ENCODE measurements around the gene POLR1B.

Gene POLR1B

DNA sequence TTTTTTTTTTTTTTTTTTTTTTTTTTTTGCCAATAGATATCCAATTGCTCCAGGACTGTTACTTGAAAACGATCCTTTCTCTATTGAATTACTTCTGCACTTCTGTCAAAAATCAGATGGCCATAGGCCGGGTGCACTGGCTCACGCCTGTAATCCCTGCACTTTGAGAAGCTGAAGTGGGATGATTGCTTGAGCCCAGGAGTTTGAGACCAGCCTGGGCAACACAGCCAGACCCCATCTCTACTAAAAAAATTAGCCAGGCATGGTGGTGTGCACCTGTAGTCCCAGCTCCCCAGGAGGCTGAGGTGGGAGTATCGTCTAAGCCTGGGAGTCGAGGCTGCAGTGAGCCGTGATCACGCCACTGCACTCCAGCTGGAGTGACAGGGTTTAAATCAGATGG, 37.8 kb downstream of the POLR1B start:
- peaks cover 5% of the 10 kb centered on the region for H3K4me1 ChIP-seq (ENCODE audit: control insufficient read depth, insufficient read depth, low read length, poor library complexity, severe bottlenecking)
- no peak for DNase-seq
- H3K27ac ChIP-seq (ENCODE audit: insufficient read depth, low read length, poor library complexity, severe bottlenecking) = no peak overlapping the region
- no peaks in the 10 kb centered on the region for H3K27me3 ChIP-seq (replicated peaks; ENCODE audit: control insufficient read depth, insufficient read depth, low read length, poor library complexity, severe bottlenecking)
- peaks cover 17% of the 10 kb centered on the region for H3K36me3 ChIP-seq (ENCODE audit: control insufficient read depth, insufficient read depth, low read length)
- no peaks in the 10 kb centered on the region for H3K9me3 ChIP-seq (ENCODE audit: control insufficient read depth, low read length)
- no peak overlapping the region for H3K4me3 ChIP-seq (ENCODE audit: insufficient read depth, low read depth, low read length, poor library complexity, severe bottlenecking)

DNA sequence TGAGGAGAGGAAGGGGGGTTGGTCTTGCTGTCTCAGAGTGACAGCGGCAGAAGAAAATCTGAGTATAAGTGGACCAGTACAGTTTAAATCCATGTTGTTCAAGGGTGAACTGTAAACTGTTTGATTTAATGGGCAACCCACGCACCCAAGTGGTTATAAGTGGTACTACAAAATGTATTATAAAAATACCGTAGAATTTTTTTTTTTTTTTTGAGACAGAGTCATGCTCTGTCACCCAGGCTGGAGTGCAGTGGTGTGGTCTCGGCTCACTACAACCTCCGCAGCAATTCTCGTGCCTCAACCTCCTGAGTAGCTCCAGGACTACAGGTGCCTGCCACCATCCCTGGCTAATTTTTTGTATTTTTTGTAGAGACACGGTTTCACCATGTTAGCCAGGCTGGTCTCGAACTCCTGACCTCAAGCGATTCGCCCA, 40.1 kb downstream of the POLR1B start:
- no peak overlapping the region for H3K4me3 ChIP-seq (ENCODE audit: insufficient read depth, low read depth, low read length, poor library complexity, severe bottlenecking)
- H3K27me3 ChIP-seq (replicated peaks; ENCODE audit: control insufficient read depth, insufficient read depth, low read length, poor library complexity, severe bottlenecking) = no peaks in the 10 kb centered on the region
- H3K4me1 ChIP-seq (ENCODE audit: control insufficient read depth, insufficient read depth, low read length, poor library complexity, severe bottlenecking) = peaks cover 14% of the 10 kb centered on the region
- H3K9me3 ChIP-seq (ENCODE audit: control insufficient read depth, low read length) = no peaks in the 10 kb centered on the region
- peak in 1 of 3 donors; percentile 22 for DNase-seq
- H3K27ac ChIP-seq (ENCODE audit: insufficient read depth, low read length, poor library complexity, severe bottlenecking) = no peak overlapping the region
- peaks cover 4% of the 10 kb centered on the region for H3K36me3 ChIP-seq (ENCODE audit: control insufficient read depth, insufficient read depth, low read length)

DNA sequence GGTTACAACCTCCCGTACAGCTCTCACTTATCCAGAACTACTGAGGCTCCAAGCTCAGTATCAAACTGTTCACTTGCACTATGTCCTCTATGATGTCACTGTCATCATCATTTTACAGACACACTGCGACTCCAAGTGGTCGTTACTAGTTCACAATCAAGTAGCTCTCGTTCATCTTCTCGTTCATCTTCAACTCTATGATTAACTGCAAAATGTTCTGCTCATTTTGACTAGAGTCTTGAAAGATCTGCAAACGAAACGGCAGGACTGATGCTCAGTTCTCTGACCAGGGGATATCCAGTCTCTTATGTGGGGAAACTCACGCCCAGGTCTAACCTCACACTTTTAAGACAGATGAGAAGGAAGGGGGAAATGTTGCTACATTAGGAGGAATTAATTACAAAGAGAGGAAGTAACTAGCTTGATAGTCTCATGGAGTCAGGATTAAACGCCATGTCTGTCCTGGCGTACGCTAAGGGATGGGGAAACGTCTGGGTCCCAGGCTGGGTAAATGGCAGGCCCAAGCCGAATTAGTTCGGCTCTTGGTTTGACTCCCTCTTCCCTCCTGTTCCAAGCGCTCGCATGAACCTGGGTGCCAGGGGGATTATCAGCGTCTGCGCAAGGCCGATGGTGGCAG, 41.4 kb downstream of the POLR1B start:
- no peak for DNase-seq
- Histone ChIP-seq H3K27ac (ENCODE audit: insufficient read depth, low read length, poor library complexity, severe bottlenecking) (peak overlapping the region; percentile 73), H3K27me3 (replicated peaks; ENCODE audit: control insufficient read depth, insufficient read depth, low read length, poor library complexity, severe bottlenecking) (no peaks in the 10 kb centered on the region), H3K9me3 (ENCODE audit: control insufficient read depth, low read length) (no peaks in the 10 kb centered on the region), H3K4me3 (ENCODE audit: insufficient read depth, low read depth, low read length, poor library complexity, severe bottlenecking) (peak overlapping the region; percentile 64), H3K4me1 (ENCODE audit: control insufficient read depth, insufficient read depth, low read length, poor library complexity, severe bottlenecking) (peaks cover 14% of the 10 kb centered on the region), H3K36me3 (ENCODE audit: control insufficient read depth, insufficient read depth, low read length) (peaks cover 4% of the 10 kb centered on the region)

DNA sequence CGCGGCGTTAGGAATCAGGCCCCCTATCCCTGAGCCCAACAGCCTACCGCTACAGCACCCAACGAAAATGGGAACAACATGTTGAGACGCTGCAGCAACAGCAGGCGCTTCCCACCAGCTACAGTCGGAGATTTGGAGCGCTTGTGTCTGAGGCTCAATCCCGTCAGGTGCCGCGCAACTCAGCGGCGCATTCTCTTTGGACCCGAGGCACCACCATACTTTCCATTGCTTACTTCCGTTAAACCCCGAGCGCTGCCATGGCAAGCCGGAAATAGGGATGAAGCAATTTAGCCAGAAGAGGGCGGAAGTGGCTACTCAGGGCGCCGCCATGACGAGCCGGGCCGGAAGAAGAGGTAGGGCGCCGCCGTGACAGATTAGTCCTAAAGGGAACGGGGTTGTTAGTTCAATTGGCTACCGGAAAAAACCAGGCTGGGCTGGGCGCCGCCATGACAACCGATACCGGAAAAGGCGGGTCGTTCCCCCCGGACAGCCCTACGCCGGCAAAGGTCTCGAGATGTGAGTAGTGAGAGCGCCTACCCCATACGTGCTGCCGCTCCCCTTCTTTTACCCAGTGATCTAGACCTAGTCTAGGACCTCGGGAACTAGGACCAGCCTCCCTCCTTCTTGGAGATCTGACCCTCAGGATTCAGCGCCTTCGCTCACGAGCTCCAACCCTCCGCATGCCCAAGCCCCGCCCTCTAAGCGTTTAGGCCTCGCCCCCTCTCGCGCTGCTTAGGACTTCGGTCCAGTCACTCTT, 42.0 kb downstream of the POLR1B start, which contains the start of gene CHCHD5:
CHCHD5 (plus strand) TSS at position 476 of the 757 bp plus-strand sequence; CDS start at position 515, 39 bp downstream.
- H3K27me3 ChIP-seq (replicated peaks; ENCODE audit: control insufficient read depth, insufficient read depth, low read length, poor library complexity, severe bottlenecking) = no peaks in the 10 kb centered on the region
- H3K36me3 ChIP-seq (ENCODE audit: control insufficient read depth, insufficient read depth, low read length) = peaks cover 4% of the 10 kb centered on the region
- DNase-seq = peak; percentile 91 to 92 (median 92)
- H3K4me3 ChIP-seq (ENCODE audit: insufficient read depth, low read depth, low read length, poor library complexity, severe bottlenecking) = peak within 1 kb of the TSS; percentile 64
- H3K9me3 ChIP-seq (ENCODE audit: control insufficient read depth, low read length) = no peaks in the 10 kb centered on the region
- peaks cover 14% of the 10 kb centered on the region for H3K4me1 ChIP-seq (ENCODE audit: control insufficient read depth, insufficient read depth, low read length, poor library complexity, severe bottlenecking)
- H3K27ac ChIP-seq (ENCODE audit: insufficient read depth, low read length, poor library complexity, severe bottlenecking) = peak within 1 kb of the TSS; percentile 73

DNA sequence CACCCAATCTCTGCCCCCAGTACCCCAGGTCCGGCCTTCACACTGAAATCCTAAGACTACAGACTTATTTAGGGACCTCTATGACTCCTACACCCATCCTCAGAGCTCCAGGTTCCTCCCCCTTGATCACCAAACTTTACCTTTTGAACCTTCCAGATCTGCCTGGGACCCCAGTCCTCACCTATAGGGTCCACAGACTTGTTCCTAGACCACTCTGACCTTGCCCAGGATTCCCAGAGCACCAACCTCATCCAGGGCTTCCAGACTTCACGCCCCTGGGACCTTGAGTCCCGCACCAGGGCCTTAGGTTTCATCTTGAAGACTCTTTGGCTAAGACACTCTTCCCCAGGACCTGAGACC, 42.6 kb downstream of the POLR1B start:
- Histone ChIP-seq H3K36me3 (ENCODE audit: control insufficient read depth, insufficient read depth, low read length) (peaks cover 6% of the 10 kb centered on the region), H3K4me3 (ENCODE audit: insufficient read depth, low read depth, low read length, poor library complexity, severe bottlenecking) (peak overlapping the region; percentile 64), H3K27ac (ENCODE audit: insufficient read depth, low read length, poor library complexity, severe bottlenecking) (peak overlapping the region; percentile 73), H3K27me3 (replicated peaks; ENCODE audit: control insufficient read depth, insufficient read depth, low read length, poor library complexity, severe bottlenecking) (no peaks in the 10 kb centered on the region), H3K4me1 (ENCODE audit: control insufficient read depth, insufficient read depth, low read length, poor library complexity, severe bottlenecking) (peaks cover 14% of the 10 kb centered on the region), H3K9me3 (ENCODE audit: control insufficient read depth, low read length) (no peaks in the 10 kb centered on the region)
- no peak for DNase-seq

DNA sequence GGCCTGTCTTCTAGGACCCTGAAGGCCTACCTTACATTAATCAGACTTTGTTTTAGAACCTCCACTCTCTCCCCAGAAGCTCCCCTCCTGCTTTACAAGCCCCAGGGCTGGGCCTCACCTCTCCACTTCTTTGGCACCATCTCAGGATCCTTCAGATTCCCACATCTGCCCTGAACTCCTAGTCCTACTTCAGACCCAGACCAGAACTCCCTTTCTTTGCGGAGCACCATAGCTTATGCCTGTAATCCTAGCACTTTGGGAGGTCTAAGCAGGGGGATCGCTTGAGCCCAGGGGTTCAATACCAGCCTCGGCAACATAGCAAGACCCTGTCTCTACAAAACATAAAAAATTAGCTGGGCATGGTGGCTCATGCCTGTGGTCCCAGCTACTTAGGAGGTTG, 43.1 kb downstream of the POLR1B start:
- peak overlapping the region; percentile 73 for H3K27ac ChIP-seq (ENCODE audit: insufficient read depth, low read length, poor library complexity, severe bottlenecking)

DNA sequence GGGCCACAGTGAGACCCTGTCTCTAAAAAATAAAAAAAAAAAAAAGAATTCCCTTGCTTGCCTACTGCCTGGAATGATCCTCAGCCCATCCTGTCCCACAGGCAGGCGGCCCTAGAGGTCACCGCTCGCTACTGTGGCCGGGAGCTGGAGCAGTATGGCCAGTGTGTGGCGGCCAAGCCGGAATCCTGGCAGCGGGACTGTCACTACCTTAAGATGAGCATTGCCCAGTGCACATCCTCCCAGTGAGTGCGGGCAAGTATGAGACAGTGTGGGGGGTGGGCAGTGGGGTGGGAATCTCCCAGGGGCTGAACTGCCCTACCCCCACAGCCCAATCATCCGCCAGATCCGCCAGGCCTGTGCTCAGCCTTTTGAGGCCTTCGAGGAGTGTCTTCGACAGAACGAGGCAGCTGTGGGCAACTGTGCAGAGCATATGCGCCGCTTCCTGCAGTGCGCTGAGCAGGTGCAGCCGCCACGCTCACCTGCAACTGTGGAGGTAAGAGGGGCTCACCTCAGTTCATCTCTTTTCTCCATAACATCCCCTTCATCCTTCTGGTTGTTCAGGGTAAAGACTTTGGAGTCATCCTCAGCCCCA, 43.7 kb downstream of the POLR1B start:
- Histone ChIP-seq H3K27ac (ENCODE audit: insufficient read depth, low read length, poor library complexity, severe bottlenecking) (no peak overlapping the region), H3K4me3 (ENCODE audit: insufficient read depth, low read depth, low read length, poor library complexity, severe bottlenecking) (no peak overlapping the region), H3K36me3 (ENCODE audit: control insufficient read depth, insufficient read depth, low read length) (peaks cover 6% of the 10 kb centered on the region), H3K4me1 (ENCODE audit: control insufficient read depth, insufficient read depth, low read length, poor library complexity, severe bottlenecking) (peaks cover 14% of the 10 kb centered on the region), H3K27me3 (replicated peaks; ENCODE audit: control insufficient read depth, insufficient read depth, low read length, poor library complexity, severe bottlenecking) (no peaks in the 10 kb centered on the region), H3K9me3 (ENCODE audit: control insufficient read depth, low read length) (no peaks in the 10 kb centered on the region)
- DNase-seq = no peak

More for the DNA sequence above, 43.1 kb downstream of the POLR1B start:
- peaks cover 14% of the 10 kb centered on the region for H3K4me1 ChIP-seq (ENCODE audit: control insufficient read depth, insufficient read depth, low read length, poor library complexity, severe bottlenecking)
- no peaks in the 10 kb centered on the region for H3K27me3 ChIP-seq (replicated peaks; ENCODE audit: control insufficient read depth, insufficient read depth, low read length, poor library complexity, severe bottlenecking)
- DNase-seq = no peak
- no peaks in the 10 kb centered on the region for H3K9me3 ChIP-seq (ENCODE audit: control insufficient read depth, low read length)
- peak overlapping the region; percentile 64 for H3K4me3 ChIP-seq (ENCODE audit: insufficient read depth, low read depth, low read length, poor library complexity, severe bottlenecking)
- peaks cover 6% of the 10 kb centered on the region for H3K36me3 ChIP-seq (ENCODE audit: control insufficient read depth, insufficient read depth, low read length)

DNA sequence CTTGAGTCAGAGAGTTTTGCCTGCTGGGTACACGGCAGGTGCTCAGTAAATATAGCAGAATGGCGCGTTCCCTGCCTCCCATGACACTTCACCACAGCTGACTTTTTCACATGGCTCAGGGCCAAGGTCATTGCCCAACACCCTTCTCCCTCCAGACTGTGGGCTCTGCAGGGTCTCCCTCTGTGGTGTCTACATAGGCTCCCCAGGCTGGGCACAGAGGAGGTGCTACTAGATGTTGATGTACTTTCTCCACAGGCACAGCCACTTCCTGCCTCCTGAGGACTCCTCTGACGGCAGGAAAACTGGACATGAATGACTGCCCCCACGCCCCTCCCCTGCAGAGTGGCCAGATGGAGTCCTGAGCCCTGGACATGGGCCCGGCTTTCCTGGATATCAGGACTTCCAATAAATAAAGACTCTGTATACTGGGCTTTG, 46.4 kb downstream of the POLR1B start:
- Histone ChIP-seq H3K4me1 (ENCODE audit: control insufficient read depth, insufficient read depth, low read length, poor library complexity, severe bottlenecking) (peaks cover 14% of the 10 kb centered on the region), H3K9me3 (ENCODE audit: control insufficient read depth, low read length) (no peaks in the 10 kb centered on the region), H3K36me3 (ENCODE audit: control insufficient read depth, insufficient read depth, low read length) (peaks cover 6% of the 10 kb centered on the region), H3K27me3 (replicated peaks; ENCODE audit: control insufficient read depth, insufficient read depth, low read length, poor library complexity, severe bottlenecking) (no peaks in the 10 kb centered on the region), H3K4me3 (ENCODE audit: insufficient read depth, low read depth, low read length, poor library complexity, severe bottlenecking) (no peak overlapping the region), H3K27ac (ENCODE audit: insufficient read depth, low read length, poor library complexity, severe bottlenecking) (no peak overlapping the region)
- DNase-seq = no peak

DNA sequence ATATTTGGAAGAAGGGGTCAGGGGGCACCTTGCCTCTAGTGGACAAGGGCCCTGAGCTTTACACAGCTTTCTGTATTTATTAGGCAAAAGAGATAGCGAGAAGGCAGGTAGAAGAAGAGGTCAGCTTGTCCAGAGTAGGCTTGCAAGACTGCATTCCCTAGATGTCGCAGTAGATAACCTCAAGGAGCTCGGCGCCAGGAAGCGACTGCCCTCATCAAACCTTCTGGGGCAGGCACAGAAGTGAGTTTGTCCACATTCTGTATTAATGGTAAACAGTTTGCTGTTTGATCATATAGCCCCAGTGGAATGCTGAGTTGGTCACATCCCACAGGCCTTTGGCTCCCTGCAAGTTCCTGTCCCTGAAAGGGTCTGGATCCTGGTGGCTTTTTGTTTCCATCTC, 49.1 kb downstream of the POLR1B start:
- H3K4me3 ChIP-seq (ENCODE audit: insufficient read depth, low read depth, low read length, poor library complexity, severe bottlenecking) = no peak overlapping the region
- no peak overlapping the region for H3K27ac ChIP-seq (ENCODE audit: insufficient read depth, low read length, poor library complexity, severe bottlenecking)
- H3K9me3 ChIP-seq (ENCODE audit: control insufficient read depth, low read length) = no peaks in the 10 kb centered on the region
- H3K27me3 ChIP-seq (replicated peaks; ENCODE audit: control insufficient read depth, insufficient read depth, low read length, poor library complexity, severe bottlenecking) = no peaks in the 10 kb centered on the region
- no peaks in the 10 kb centered on the region for H3K4me1 ChIP-seq (ENCODE audit: control insufficient read depth, insufficient read depth, low read length, poor library complexity, severe bottlenecking)
- no peak for DNase-seq
- H3K36me3 ChIP-seq (ENCODE audit: control insufficient read depth, insufficient read depth, low read length) = peaks cover 4% of the 10 kb centered on the region

DNA sequence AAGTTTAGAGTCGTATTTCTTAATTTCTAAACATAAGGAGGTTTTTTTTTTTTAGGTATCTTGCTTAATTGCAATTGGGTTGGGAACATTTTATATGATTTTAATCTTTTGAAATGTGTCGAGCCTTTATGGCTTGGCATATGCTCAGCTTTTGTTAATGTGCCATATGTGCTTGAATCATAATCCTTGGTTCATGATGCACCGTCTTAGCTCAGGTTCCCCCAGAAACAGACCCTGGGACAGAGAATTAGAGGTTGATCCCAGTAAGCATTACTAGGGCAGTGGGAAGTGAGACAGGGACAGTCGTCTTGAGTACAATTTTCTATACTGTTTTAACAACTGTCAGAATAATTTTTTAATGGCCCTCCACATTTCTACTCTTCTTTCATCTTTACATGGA, 51.5 kb downstream of the POLR1B start:
- Histone ChIP-seq H3K27ac (ENCODE audit: insufficient read depth, low read length, poor library complexity, severe bottlenecking) (no peak overlapping the region), H3K36me3 (ENCODE audit: control insufficient read depth, insufficient read depth, low read length) (peaks cover 3% of the 10 kb centered on the region), H3K4me3 (ENCODE audit: insufficient read depth, low read depth, low read length, poor library complexity, severe bottlenecking) (no peak overlapping the region), H3K27me3 (replicated peaks; ENCODE audit: control insufficient read depth, insufficient read depth, low read length, poor library complexity, severe bottlenecking) (no peaks in the 10 kb centered on the region), H3K4me1 (ENCODE audit: control insufficient read depth, insufficient read depth, low read length, poor library complexity, severe bottlenecking) (no peaks in the 10 kb centered on the region), H3K9me3 (ENCODE audit: control insufficient read depth, low read length) (no peaks in the 10 kb centered on the region)
- DNase-seq = no peak
